Ovary (tissue), 3 donors: ENCODE measurements around the gene SH3PXD2B.

ENCODE experiments used
- EP300 ChIP-seq: sonication (generic); formaldehyde crosslinking; IDR thresholded peaks from one replicate; pipeline ENCODE4 v1.6.1; 2017; ENCODE audit warnings: antibody characterized with exemption
- TF ChIP-seq, protein P1 (sequence below), 3 donors: fragments of 450-650 bp in 2 of 3; fragments of 200-600 bp in 1 of 3; IDR thresholded peaks; one replicate each; pipeline versions ENCODE4 v1.5.1 to v1.8.0; 2016 to 2022; ENCODE audit warnings: antibody characterized with exemption in 3 of 3, mild to moderate bottlenecking in 1 of 3
- donor health status: DM: no; HTN: no; CAD: no.

DNA sequence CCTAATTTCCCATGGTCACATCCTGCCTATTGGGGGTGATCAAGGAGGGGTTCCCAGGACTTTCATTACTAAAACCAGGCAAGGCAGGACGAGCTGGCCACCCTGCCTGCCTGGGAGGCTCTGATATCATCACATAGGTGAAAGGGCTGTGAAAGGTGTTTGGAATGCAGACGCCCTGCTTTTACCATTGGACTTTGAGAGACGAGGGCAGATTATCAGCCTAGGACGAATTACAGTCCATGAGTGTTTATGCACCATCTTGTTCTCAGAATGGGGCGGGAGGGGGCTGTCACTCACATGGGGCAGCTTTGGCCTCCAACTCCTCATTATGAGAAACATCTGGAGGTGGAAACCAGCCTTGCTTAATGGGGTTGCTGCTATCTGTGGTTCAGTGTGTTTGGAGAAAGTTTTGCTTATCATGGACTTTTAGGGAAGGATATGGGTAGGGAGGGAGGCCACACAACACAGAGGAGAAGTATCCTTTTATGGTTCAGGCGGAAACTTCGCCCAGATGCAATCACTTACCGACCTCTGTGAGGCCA, 101.0 kb downstream of the SH3PXD2B start:
- TF ChIP-seq, protein P1, sequence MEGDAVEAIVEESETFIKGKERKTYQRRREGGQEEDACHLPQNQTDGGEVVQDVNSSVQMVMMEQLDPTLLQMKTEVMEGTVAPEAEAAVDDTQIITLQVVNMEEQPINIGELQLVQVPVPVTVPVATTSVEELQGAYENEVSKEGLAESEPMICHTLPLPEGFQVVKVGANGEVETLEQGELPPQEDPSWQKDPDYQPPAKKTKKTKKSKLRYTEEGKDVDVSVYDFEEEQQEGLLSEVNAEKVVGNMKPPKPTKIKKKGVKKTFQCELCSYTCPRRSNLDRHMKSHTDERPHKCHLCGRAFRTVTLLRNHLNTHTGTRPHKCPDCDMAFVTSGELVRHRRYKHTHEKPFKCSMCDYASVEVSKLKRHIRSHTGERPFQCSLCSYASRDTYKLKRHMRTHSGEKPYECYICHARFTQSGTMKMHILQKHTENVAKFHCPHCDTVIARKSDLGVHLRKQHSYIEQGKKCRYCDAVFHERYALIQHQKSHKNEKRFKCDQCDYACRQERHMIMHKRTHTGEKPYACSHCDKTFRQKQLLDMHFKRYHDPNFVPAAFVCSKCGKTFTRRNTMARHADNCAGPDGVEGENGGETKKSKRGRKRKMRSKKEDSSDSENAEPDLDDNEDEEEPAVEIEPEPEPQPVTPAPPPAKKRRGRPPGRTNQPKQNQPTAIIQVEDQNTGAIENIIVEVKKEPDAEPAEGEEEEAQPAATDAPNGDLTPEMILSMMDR (IDR thresholded peaks at IDR 0.05), result no peak
- no peak for TF ChIP-seq EP300
